ENCODE data around the gene TLE2. TPM values are rescaled to one million over a fixed set of nuclear protein-coding genes. Genes with fewer than 3 reads are reported as not detected.
A peak's percentile ranks its signal among the peaks of the same experiment; 100 is the strongest.

TLE2 gene
- total and polyA plus RNA-seq, 3 donors from 2014 or later = 30.2 to 76.6 (median 70.5) TPM

- no peak overlapping the region for H3K4me3 ChIP-seq
- intact Hi-C loops (cut with DNase I; ENCODE audit: low total_unique reads) = no loop called here
- no peaks in the 10 kb centered on the region for H3K36me3 ChIP-seq (ENCODE audit: low read depth, missing control alignments)
- TF ChIP-seq CTCF (IDR thresholded peaks at IDR 0.05) (no peak), POLR2A (IDR thresholded peaks at IDR 0.05) (no peak)
- DNase-seq = no peak
- H3K27ac ChIP-seq = no peak overlapping the region
- H3K27me3 ChIP-seq = no peaks in the 10 kb centered on the region
- WGBS, 2 donors = 74 to 82% methylated on average over 6 of the region's 6 CpGs
- peaks cover 18% of the 10 kb centered on the region for H3K4me1 ChIP-seq
- H3K9me3 ChIP-seq = no peaks in the 10 kb centered on the region
Observed at GRCh38 chr19:3045191-3045590, 16.1 kb upstream of the TLE2 start.

- TF ChIP-seq CTCF (IDR thresholded peaks at IDR 0.05) (no peak), POLR2A (IDR thresholded peaks at IDR 0.05) (no peak)
Observed at GRCh38 chr19:3042621-3043267, 13.7 kb upstream of the TLE2 start.

GRCh38 chr19:3041761-3042620 lies 12.9 kb upstream of the TLE2 start:
- TF ChIP-seq CTCF (IDR thresholded peaks at IDR 0.05) (no peak), POLR2A (IDR thresholded peaks at IDR 0.05) (no peak)
- H3K4me1 ChIP-seq = peaks cover 8% of the 10 kb centered on the region
- no peaks in the 10 kb centered on the region for H3K9me3 ChIP-seq
- intact Hi-C loops (cut with DNase I; ENCODE audit: low total_unique reads) = no loop called here
- H3K27me3 ChIP-seq = no peaks in the 10 kb centered on the region
- no peaks in the 10 kb centered on the region for H3K36me3 ChIP-seq (ENCODE audit: low read depth, missing control alignments)
- H3K4me3 ChIP-seq = peak overlapping the region in 1 of 2 donors; percentile 36
- H3K27ac ChIP-seq = peak overlapping the region; percentile 72 to 79
- DNase-seq = no peak
- 2 to 13% methylated on average over 6 to 25 of the region's 40 CpGs for WGBS, 2 donors

More at GRCh38 chr19:3042621-3043267, 13.7 kb upstream of the TLE2 start:
- intact Hi-C loops (cut with DNase I; ENCODE audit: low total_unique reads) = no loop called here
- H3K27me3 ChIP-seq = no peaks in the 10 kb centered on the region
- peak overlapping the region in 1 of 2 donors; percentile 79 for H3K27ac ChIP-seq
- peak overlapping the region in 1 of 2 donors; percentile 2 for H3K4me3 ChIP-seq
- H3K4me1 ChIP-seq = peaks cover 14% of the 10 kb centered on the region
- no peaks in the 10 kb centered on the region for H3K36me3 ChIP-seq (ENCODE audit: low read depth, missing control alignments)
- 32 to 44% methylated on average over 15 of the region's 15 CpGs for WGBS, 2 donors
- H3K9me3 ChIP-seq = no peaks in the 10 kb centered on the region
- DNase-seq = no peak

GRCh38 chr19:3041327-3041726 lies 12.2 kb upstream of the TLE2 start:
- Histone ChIP-seq H3K36me3 (ENCODE audit: low read depth, missing control alignments) (no peaks in the 10 kb centered on the region), H3K27ac (peak overlapping the region in 1 of 2 donors; percentile 79), H3K27me3 (no peaks in the 10 kb centered on the region), H3K4me3 (peak overlapping the region in 1 of 2 donors; percentile 36), H3K9me3 (no peaks in the 10 kb centered on the region), H3K4me1 (peaks cover 12% of the 10 kb centered on the region)
- intact Hi-C loops (cut with DNase I; ENCODE audit: low total_unique reads) = no loop called here
- TF ChIP-seq POLR2A (IDR thresholded peaks at IDR 0.05) (no peak), CTCF (IDR thresholded peaks at IDR 0.05) (no peak)
- no peak for DNase-seq
- 55 to 64% methylated on average over 12 of the region's 12 CpGs for WGBS, 2 donors

All from testis (tissue), 3 donors.